Stomach smooth muscle (tissue), 2 donors: ENCODE data around the gene FCN1.
"Not testable (repeated sequence)": the region's sequence is repeated elsewhere in the genome, so short reads cannot be mapped to it uniquely, and the experiment has no call there.

ENCODE experiments used
- H3K27ac ChIP-seq: one replicate; pipeline ENCODE4 v1.7.0; 2013; ENCODE audit warnings: mild to moderate bottlenecking, low read length, inconsistent platforms
- H3K27me3 ChIP-seq, 2 donors: one replicate each; pipeline ENCODE4 v1.7.0; 2013; ENCODE audit warnings: low read length in 2 of 2; ENCODE audit not compliant: insufficient read depth in 2 of 2, control insufficient read depth in 1 of 2
- H3K36me3 ChIP-seq, 2 donors: one replicate each; pipeline ENCODE4 v1.7.0; 2013; ENCODE audit warnings: low read length in 2 of 2; ENCODE audit not compliant: control insufficient read depth in 2 of 2, insufficient read depth in 2 of 2
- H3K4me1 ChIP-seq: one replicate; pipeline ENCODE4 v1.7.0; 2013; ENCODE audit warnings: low read length; ENCODE audit not compliant: control insufficient read depth, insufficient read depth
- H3K4me3 ChIP-seq, 2 donors: one replicate each; pipeline ENCODE4 v1.7.0; 2013; ENCODE audit warnings: low read length in 2 of 2
- H3K9ac ChIP-seq, 2 donors: one replicate each; pipeline ENCODE4 v1.7.0; 2013; ENCODE audit warnings: low read length in 2 of 2, mild to moderate bottlenecking in 1 of 2
- H3K9me3 ChIP-seq, 2 donors: one replicate each; pipeline ENCODE4 v1.7.0; 2013; ENCODE audit warnings: low read length in 2 of 2; ENCODE audit not compliant: control insufficient read depth in 2 of 2
- donor health status: healthy.
- donor health status: Pancreatic carcinoma.

The FCN1 gene

GRCh38 chr9:134858051-134858841, 59.5 kb downstream of the FCN1 start:
- no peak overlapping the region for H3K27ac ChIP-seq
- no peaks in the 10 kb centered on the region for H3K36me3 ChIP-seq
- H3K9me3 ChIP-seq: peaks cover 0 to 2% of the 10 kb centered on the region in 2 donors
- H3K27me3 ChIP-seq: peaks cover 0 to 7% of the 10 kb centered on the region in 2 donors
- peaks cover 4% of the 10 kb centered on the region for H3K4me1 ChIP-seq
- no peak overlapping the region for H3K9ac ChIP-seq
- no peak overlapping the region for H3K4me3 ChIP-seq

DNA sequence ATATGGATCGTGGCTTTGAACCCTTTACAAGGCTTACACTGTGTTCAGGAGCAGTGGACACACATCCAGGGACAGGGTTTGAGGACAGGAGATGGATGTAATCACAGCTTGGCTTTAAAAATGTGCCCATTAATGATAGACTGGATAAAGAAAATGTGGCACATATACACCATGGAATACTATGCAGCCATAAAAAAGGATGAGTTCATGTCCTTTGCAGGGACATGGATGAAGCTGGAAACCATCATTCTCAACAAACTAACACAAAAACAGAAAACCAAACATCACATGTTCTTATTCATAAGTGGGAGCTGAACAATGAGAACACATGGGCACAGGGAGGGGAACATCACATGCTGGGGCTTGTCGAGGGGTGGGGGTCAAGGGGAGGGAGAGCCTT, 60.3 kb downstream of the FCN1 start:
- not testable (repeated sequence) for H3K27ac ChIP-seq, H3K9me3 ChIP-seq, H3K9ac ChIP-seq, H3K27me3 ChIP-seq, H3K4me3 ChIP-seq, H3K36me3 ChIP-seq, H3K4me1 ChIP-seq

GRCh38 chr9:134855900-134856377, 61.8 kb downstream of the FCN1 start:
- Histone ChIP-seq H3K36me3 (no peaks in the 10 kb centered on the region), H3K9ac (no peak overlapping the region), H3K27me3 (peaks cover 0 to 7% of the 10 kb centered on the region in 2 donors), H3K4me1 (peaks cover 3% of the 10 kb centered on the region), H3K4me3 (no peak overlapping the region), H3K9me3 (peaks cover 0 to 2% of the 10 kb centered on the region in 2 donors), H3K27ac (no peak overlapping the region)
